Mucosa of descending colon (tissue), 3 donors: ENCODE results near the gene TPPP3. TPM values are rescaled to one million over a fixed set of nuclear protein-coding genes. Genes with fewer than 3 reads are reported as not detected.

Experiments
- ATAC-seq: fragments of 200-7000 bp; cut with Tn5 transposase; one replicate; pipeline ENCODE4 v1.9.1; 2020; ENCODE audit warnings: mild to moderate bottlenecking, moderate library complexity
- DNase-seq, 3 donors: peaks; one replicate each; pipeline ENCODE4 v3.0.0-alpha.2; 2020
- H3K36me3 ChIP-seq: fragments of 200-600 bp; one replicate; pipeline ENCODE4 v1.8.0; 2021; ENCODE audit warnings: low read depth, mild to moderate bottlenecking
- H3K4me1 ChIP-seq: fragments of 200-600 bp; one replicate; pipeline ENCODE4 v1.8.0; 2021; ENCODE audit warnings: low read depth, mild to moderate bottlenecking
- H3K4me3 ChIP-seq: fragments of 200-600 bp; one replicate; pipeline ENCODE4 v1.8.0; 2021; ENCODE audit warnings: mild to moderate bottlenecking
- H3K9me3 ChIP-seq: fragments of 200-600 bp; one replicate; pipeline ENCODE4 v1.8.0; 2021; ENCODE audit warnings: mild to moderate bottlenecking
- intact Hi-C, 2 donors: fragments of 100-400 bp; cut with DNase I in 1 of 2; cut with micrococcal nuclease in 1 of 2; formaldehyde crosslinking; loops; one replicate each; pipeline versions ENCODE4 v1.11.0 to v1.11.1; 2022; cut with DNase I, micrococcal nuclease
- total RNA-seq, 3 donors: library from RNA; stranded (reverse); fragmentation: NEBNext Ultra II Directional in 2 of 3; extraction: Animal tissue kit (Norgen Biotek cat#: 25700) in 2 of 3; gene quantifications; one replicate each; pipeline versions ENCODE4 v1.2.1 to v1.2.4, GENCODE V29; 2021 to 2023
- TF ChIP-seq, protein P1 (sequence below): fragments of 200-600 bp; IDR thresholded peaks from one replicate; pipeline ENCODE4 v1.8.0; 2022; ENCODE audit warnings: antibody characterized with exemption, mild to moderate bottlenecking
- donor health status: DM: no; HTN: no; CAD: no; lungs with moderate emphysema.
- donor health status: DM: no; HTN: no; CAD: no.
- donor health status: DM: no; HTN: yes; CAD: no.

The TPPP3 gene
- total RNA-seq, 3 donors from 2014 or later = 3.8 to 23.8 (median 4.8) TPM

- intact Hi-C loops = no loop called here
- ATAC-seq = no peak
Measured at GRCh38 chr16:67388191-67388590, 5.1 kb downstream of the TPPP3 start.

DNA sequence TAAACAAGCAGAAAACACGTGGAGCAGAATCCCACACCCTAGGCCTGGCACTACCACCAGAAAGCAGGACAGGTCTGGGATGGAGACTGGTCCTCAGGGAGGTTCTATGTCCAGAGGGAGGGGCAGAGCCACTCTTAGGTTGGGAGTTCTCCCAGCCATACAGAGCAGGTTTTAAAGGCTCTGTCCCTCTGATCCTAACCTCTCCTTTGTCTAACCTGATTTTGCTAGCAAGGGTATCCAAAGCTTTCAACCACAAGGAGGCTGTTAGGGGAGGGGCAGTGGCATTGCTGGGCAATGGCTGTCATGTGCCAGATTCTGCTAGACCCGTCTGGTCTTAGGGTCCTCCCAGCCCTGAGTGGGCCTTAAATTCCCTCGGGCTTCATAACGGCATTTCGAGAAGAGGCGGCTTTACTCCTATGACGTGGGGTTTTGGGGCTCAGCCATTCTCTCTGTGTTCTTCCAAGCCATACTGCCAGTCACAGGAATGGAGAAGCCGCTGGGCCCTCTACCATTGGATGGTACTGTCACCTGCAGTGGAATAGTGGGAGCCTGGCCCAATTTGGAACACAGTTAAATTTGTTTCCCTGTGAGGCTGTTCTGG lies 5.7 kb downstream of the TPPP3 start:
- TF ChIP-seq, protein P1, sequence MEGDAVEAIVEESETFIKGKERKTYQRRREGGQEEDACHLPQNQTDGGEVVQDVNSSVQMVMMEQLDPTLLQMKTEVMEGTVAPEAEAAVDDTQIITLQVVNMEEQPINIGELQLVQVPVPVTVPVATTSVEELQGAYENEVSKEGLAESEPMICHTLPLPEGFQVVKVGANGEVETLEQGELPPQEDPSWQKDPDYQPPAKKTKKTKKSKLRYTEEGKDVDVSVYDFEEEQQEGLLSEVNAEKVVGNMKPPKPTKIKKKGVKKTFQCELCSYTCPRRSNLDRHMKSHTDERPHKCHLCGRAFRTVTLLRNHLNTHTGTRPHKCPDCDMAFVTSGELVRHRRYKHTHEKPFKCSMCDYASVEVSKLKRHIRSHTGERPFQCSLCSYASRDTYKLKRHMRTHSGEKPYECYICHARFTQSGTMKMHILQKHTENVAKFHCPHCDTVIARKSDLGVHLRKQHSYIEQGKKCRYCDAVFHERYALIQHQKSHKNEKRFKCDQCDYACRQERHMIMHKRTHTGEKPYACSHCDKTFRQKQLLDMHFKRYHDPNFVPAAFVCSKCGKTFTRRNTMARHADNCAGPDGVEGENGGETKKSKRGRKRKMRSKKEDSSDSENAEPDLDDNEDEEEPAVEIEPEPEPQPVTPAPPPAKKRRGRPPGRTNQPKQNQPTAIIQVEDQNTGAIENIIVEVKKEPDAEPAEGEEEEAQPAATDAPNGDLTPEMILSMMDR = no peak
- H3K4me1 ChIP-seq = peaks cover under 1% of the 10 kb centered on the region
- ATAC-seq (no peak), DNase-seq (no peak)
- H3K9me3 ChIP-seq = no peaks in the 10 kb centered on the region
- H3K4me3 ChIP-seq = no peak overlapping the region
- intact Hi-C loops = no loop called here
- no peaks in the 10 kb centered on the region for H3K36me3 ChIP-seq

More at GRCh38 chr16:67388191-67388590, 5.1 kb downstream of the TPPP3 start:
- no peaks in the 10 kb centered on the region for H3K9me3 ChIP-seq
- DNase-seq = no peak
- H3K36me3 ChIP-seq = no peaks in the 10 kb centered on the region
- no peak overlapping the region for H3K4me3 ChIP-seq
- H3K4me1 ChIP-seq = peaks cover 7% of the 10 kb centered on the region
- TF ChIP-seq, protein P1 = no peak

- TF ChIP-seq, protein P1 = no peak
- no peak for ATAC-seq
- no peak overlapping the region for H3K4me3 ChIP-seq
- no peaks in the 10 kb centered on the region for H3K9me3 ChIP-seq
- H3K36me3 ChIP-seq = no peaks in the 10 kb centered on the region
- H3K4me1 ChIP-seq = no peaks in the 10 kb centered on the region
- intact Hi-C loops = no loop called here
- DNase-seq = no peak
Measured at GRCh38 chr16:67386861-67387455, 6.3 kb downstream of the TPPP3 start.

- no peak for ATAC-seq
- no peaks in the 10 kb centered on the region for H3K4me1 ChIP-seq
- H3K9me3 ChIP-seq = no peaks in the 10 kb centered on the region
- intact Hi-C loops = no loop called here
- no peak for DNase-seq
- H3K4me3 ChIP-seq = no peak overlapping the region
- no peaks in the 10 kb centered on the region for H3K36me3 ChIP-seq
- TF ChIP-seq, protein P1 = no peak
Measured at GRCh38 chr16:67384778-67385510, 8.4 kb downstream of the TPPP3 start.

- TF ChIP-seq, protein P1 = no peak
- intact Hi-C loops = no loop called here
- no peaks in the 10 kb centered on the region for H3K9me3 ChIP-seq
- H3K36me3 ChIP-seq = no peaks in the 10 kb centered on the region
- H3K4me1 ChIP-seq = no peaks in the 10 kb centered on the region
- DNase-seq (no peak), ATAC-seq (no peak)
- H3K4me3 ChIP-seq = no peak overlapping the region
Measured at GRCh38 chr16:67383284-67383683, 10.0 kb downstream of the TPPP3 start.
